Activated T-cell treated with anti-CD3 and anti-CD28 coated beads, Interleukin-2, amount 50 U/mL, for 72 hours (primary cell): ENCODE data around the gene POT1. TPM values are rescaled to one million over a fixed set of nuclear protein-coding genes. Genes with fewer than 3 reads are reported as not detected.

ENCODE experiments used
- ATAC-seq, 2 donors: fragments of 150-1000 bp; cut with Tn5 transposase; replicated peaks in 1 of 2; 2 replicates each; pipeline ENCODE4 v1.10.0; 2021; ENCODE audit warnings: moderate library complexity in 2 of 2, mild to moderate bottlenecking in 1 of 2
- DNase-seq, 2 donors: peaks; one replicate each; pipeline ENCODE4 v3.0.0; 2021 to 2022; ENCODE audit warnings: mixed read lengths in 1 of 2
- H3K27ac Mint-ChIP-seq: one replicate; pipeline ENCODE4 v1.8.0; 2022; ENCODE audit warnings: mild to moderate bottlenecking, moderate library complexity, mixed read lengths
- H3K27me3 Mint-ChIP-seq: one replicate; pipeline ENCODE4 v1.8.0; 2022; ENCODE audit warnings: low read depth, mixed read lengths
- H3K36me3 Mint-ChIP-seq, 2 donors: one replicate each; pipeline ENCODE4 v1.8.0; 2022; ENCODE audit warnings: mixed read lengths in 2 of 2, mild to moderate bottlenecking in 1 of 2; ENCODE audit not compliant: insufficient read depth in 2 of 2
- H3K4me1 Mint-ChIP-seq: one replicate; pipeline ENCODE4 v1.8.0; 2022; ENCODE audit warnings: low read depth, mixed read lengths
- H3K4me3 Mint-ChIP-seq, 2 donors: one replicate each; pipeline ENCODE4 v1.8.0; 2022; ENCODE audit warnings: mild to moderate bottlenecking in 2 of 2, mixed read lengths in 2 of 2, moderate library complexity in 2 of 2
- H3K9me3 Mint-ChIP-seq, 2 donors: one replicate each; pipeline ENCODE4 v1.8.0; 2022; ENCODE audit warnings: mixed read lengths in 2 of 2
- total RNA-seq, 2 donors: library from RNA; stranded (reverse); gene quantifications; one replicate each; pipeline ENCODE4 v1.2.3, GENCODE V29; 2022

The POT1 gene
- total RNA-seq, 2 donors from 2014 or later, result 39.5 to 42.9 TPM

DNA sequence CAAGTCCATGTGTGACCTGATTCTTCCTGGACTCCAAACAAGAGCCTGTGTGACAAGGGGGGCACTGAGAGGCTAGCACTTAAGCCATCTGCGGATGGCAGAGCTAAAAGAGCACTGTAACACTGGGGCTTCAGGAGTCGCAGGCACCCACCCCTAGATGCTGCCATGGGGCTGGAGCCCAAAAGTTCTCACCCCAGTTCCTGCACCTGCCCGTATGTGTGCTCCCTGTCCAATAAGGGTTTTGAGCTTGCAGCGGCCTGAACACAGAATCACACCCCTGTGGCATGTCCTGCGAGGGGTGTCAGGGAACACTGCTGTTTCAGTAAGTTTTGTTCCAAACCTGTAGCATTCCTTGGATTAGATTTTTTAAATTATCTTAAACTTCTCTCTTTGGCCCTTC, 110.8 kb downstream of the POT1 start:
- no peak overlapping the region for H3K4me3 Mint-ChIP-seq
- no peak for ATAC-seq
- no peaks in the 10 kb centered on the region for H3K27me3 Mint-ChIP-seq
- H3K9me3 Mint-ChIP-seq, result peaks cover 3% of the 10 kb centered on the region in 2 donors
- DNase-seq, result no peak
- no peaks in the 10 kb centered on the region for H3K4me1 Mint-ChIP-seq
- no peaks in the 10 kb centered on the region for H3K36me3 Mint-ChIP-seq
- no peak overlapping the region for H3K27ac Mint-ChIP-seq

DNA sequence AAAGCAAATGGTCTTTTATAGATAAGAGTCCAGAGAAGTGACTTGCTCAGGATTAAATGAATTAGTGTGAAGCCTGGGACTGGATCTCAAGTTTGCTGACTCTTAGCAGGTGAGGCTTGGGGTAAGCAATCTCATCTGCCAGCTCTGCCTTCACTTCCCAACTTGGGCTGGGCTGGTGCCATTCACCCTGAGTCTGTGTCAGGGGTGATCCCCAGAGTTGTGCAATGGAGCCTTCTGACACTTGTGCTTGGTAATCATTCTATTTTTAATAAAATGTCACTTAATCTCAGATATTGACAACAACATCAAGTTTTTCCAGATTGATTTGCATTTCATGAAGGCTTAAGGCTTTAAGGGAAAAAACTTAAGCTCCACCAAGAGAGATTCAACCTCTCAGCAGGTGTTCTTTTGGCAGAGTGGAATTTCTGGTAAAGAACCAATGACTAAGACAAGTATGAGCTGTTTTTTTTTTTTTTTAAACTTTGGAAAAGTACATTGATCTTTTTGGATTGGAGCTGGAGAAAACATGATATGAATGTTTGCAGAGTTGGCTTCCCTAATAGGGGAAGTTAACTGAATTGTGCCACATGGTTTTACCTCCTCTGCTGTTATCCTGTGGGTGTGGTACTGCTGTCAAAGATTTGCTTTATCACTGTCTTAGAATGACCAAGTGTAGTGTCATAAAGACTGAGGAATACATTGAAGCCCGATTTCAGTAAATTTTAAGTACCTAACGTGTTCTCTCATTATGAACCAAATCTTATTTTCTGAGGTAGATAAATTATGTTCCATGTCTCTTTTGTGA, 115.4 kb downstream of the POT1 start:
- Mint-ChIP-seq H3K27me3 (no peaks in the 10 kb centered on the region), H3K4me1 (no peaks in the 10 kb centered on the region), H3K36me3 (no peaks in the 10 kb centered on the region), H3K4me3 (no peak overlapping the region), H3K9me3 (peaks cover 3% of the 10 kb centered on the region in 2 donors), H3K27ac (no peak overlapping the region)
- DNase-seq (no peak), ATAC-seq (no peak)

DNA sequence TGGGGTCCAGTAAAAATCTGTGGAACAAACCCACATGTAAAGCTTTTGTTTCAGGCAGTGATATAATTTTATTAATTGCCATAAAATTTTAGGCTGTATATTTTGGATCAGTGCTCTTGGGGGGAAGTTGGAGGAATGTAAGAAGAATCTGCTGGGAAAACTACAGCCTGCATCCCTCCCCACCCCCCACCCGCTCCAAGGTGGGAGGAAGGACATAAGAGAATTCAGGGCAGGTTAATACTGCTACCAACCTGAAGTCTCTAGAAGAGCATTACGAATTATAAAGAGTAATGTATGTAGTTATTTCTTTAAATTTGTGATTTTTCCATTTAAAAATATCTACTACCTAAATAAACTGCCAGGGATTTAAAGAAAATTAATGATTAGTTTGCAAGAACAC, 116.9 kb downstream of the POT1 start:
- Mint-ChIP-seq H3K27me3 (no peaks in the 10 kb centered on the region), H3K4me3 (no peak overlapping the region), H3K27ac (no peak overlapping the region), H3K4me1 (no peaks in the 10 kb centered on the region), H3K9me3 (peaks cover 3% of the 10 kb centered on the region in 2 donors), H3K36me3 (no peaks in the 10 kb centered on the region)
- no peak for ATAC-seq
- no peak for DNase-seq

DNA sequence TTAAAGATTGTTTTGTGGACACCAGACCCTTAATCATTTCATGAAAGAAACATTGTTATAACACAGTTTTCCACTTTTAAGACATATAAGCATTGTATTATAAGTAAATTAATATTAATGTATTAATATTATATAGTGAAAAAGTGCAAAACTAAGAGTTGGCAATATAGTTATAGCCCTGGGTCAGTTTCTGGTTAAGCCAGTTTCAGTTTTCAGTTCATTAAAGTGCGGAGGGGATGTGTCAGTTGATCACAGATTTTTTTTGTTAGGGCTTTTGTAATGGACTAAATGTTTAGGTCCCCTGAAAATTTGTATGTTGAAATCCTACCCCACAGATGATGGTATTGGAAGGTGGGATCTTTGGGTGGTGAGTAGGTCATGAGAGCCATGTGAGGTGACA, 118.3 kb downstream of the POT1 start:
- no peak for DNase-seq
- H3K9me3 Mint-ChIP-seq, result no peaks in the 10 kb centered on the region
- no peaks in the 10 kb centered on the region for H3K36me3 Mint-ChIP-seq
- no peak overlapping the region for H3K4me3 Mint-ChIP-seq
- no peaks in the 10 kb centered on the region for H3K27me3 Mint-ChIP-seq
- H3K27ac Mint-ChIP-seq, result no peak overlapping the region
- no peak for ATAC-seq
- no peaks in the 10 kb centered on the region for H3K4me1 Mint-ChIP-seq

DNA sequence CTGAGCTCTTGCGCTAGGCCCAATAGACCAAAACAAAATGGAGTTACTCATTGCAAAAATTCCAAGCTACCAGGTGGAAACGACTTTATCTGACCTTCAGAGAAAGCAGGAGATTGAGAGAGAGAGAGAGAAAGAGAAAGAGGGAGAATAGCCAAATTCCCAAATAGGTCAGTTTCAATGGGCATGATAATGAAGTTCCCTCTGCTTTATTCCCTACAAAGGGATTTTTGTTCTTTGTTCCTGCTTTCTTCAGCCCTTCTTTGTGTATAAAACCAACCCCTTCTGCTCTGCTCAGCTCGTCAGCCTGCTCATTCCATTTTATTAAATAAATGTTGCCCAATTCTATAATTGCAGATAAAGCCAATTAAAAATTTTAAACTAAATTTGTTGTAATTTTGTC, 119.0 kb downstream of the POT1 start:
- no peak for ATAC-seq
- Mint-ChIP-seq H3K27me3 (no peaks in the 10 kb centered on the region), H3K27ac (no peak overlapping the region), H3K9me3 (no peaks in the 10 kb centered on the region), H3K4me3 (no peak overlapping the region), H3K4me1 (no peaks in the 10 kb centered on the region), H3K36me3 (no peaks in the 10 kb centered on the region)
- no peak for DNase-seq

DNA sequence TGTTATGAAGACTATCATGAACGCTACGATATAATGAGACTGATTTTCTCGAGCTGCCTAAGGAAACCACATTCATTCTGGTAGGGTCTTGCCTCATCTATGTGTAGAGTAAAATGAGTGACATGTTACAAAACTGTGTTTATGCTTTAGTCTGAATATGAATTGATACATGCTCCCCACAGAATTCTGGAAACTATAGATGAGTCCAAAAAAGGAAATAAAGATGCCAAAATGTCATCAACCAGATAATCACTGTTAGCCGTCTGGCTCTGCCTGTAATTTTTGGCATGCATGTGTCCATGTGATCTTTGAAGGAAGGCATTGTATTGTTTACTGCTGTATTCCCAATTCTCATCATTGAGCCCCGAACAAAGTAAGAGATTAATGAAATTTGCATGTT, 121.4 kb downstream of the POT1 start:
- Mint-ChIP-seq H3K9me3 (no peaks in the 10 kb centered on the region), H3K27ac (no peak overlapping the region), H3K4me3 (no peak overlapping the region), H3K4me1 (no peaks in the 10 kb centered on the region), H3K36me3 (no peaks in the 10 kb centered on the region), H3K27me3 (peaks cover 2% of the 10 kb centered on the region)
- DNase-seq, result no peak
- no peak for ATAC-seq

DNA sequence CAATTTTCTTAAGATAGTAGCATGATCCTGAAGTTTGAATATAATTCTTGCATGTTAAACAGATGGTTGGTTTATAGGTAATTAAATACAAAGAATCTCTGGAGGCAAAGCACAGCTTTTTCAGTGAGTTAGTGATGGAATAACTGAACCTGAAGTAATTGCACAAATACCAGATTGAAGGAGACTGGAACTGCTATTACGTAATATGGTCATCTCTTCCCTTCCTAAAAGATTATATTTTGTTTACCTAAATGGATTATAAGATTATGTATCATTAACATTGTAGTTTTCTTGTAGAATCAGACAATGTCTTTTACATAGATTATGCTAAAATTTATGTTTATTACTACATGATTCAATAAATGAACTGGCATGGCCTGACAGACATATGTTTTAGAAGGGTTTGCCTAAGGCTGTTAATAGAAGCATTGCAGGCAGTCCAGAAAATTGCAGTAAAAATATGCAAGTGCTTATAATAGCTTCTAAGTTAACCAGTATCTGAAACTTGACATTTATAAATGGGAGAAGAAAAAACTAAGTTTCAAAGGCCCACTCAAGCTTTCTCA, 128.2 kb downstream of the POT1 start:
- no peaks in the 10 kb centered on the region for H3K4me1 Mint-ChIP-seq
- peaks cover 10% of the 10 kb centered on the region for H3K27me3 Mint-ChIP-seq
- H3K36me3 Mint-ChIP-seq, result no peaks in the 10 kb centered on the region
- DNase-seq (no peak), ATAC-seq (no peak)
- no peak overlapping the region for H3K4me3 Mint-ChIP-seq
- H3K9me3 Mint-ChIP-seq, result peaks cover 0 to 1% of the 10 kb centered on the region in 2 donors
- no peak overlapping the region for H3K27ac Mint-ChIP-seq

DNA sequence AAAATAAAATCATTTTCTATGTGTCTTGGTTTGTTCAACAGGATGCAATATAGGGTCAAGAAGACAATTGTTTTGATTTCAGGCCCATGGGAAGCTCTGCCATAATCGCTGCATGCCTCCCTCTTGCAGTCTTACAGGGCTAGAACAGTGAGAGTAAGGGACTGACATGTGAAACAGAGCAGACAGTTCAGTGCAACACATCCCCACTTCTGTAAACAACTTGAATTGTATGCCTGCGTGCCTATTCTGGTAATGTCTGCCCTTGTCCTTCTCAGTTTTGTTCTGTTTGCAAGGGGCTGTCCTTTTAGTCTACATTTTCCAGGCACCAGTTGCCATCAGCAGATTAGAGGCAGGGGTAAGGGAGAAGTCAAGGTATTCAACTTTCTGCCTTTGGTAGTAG, 129.2 kb downstream of the POT1 start:
- ATAC-seq, result no peak
- no peaks in the 10 kb centered on the region for H3K4me1 Mint-ChIP-seq

DNA sequence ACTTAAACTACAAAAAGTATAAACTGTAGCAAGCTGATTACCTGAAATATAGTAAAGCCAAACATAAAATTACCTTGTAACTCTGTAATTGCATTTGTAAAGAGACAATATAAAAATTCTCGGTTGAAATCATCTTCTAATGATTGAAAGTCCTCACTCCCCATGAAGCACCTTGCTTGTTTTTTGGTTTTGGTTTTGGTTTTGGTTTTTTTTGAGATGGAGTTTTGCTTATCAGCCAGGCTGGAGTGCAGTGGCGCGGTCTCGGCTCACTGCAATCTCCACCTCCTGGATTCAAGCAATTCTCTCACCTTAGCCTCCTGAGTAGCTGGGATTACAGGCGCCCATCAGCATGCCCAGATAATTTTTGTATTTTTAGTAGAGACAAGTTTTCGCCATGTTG, 130.2 kb downstream of the POT1 start:
- no peak overlapping the region for H3K27ac Mint-ChIP-seq
- peaks cover 0 to 6% of the 10 kb centered on the region in 2 donors for H3K9me3 Mint-ChIP-seq
- no peak overlapping the region for H3K4me3 Mint-ChIP-seq
- no peaks in the 10 kb centered on the region for H3K4me1 Mint-ChIP-seq
- no peak for DNase-seq
- no peaks in the 10 kb centered on the region for H3K36me3 Mint-ChIP-seq
- peaks cover 10% of the 10 kb centered on the region for H3K27me3 Mint-ChIP-seq
- no peak for ATAC-seq

More for the DNA sequence above, 129.2 kb downstream of the POT1 start:
- Mint-ChIP-seq H3K9me3 (peaks cover 0 to 6% of the 10 kb centered on the region in 2 donors), H3K36me3 (no peaks in the 10 kb centered on the region), H3K27ac (no peak overlapping the region), H3K4me3 (no peak overlapping the region), H3K27me3 (peaks cover 10% of the 10 kb centered on the region)
- DNase-seq, result no peak

DNA sequence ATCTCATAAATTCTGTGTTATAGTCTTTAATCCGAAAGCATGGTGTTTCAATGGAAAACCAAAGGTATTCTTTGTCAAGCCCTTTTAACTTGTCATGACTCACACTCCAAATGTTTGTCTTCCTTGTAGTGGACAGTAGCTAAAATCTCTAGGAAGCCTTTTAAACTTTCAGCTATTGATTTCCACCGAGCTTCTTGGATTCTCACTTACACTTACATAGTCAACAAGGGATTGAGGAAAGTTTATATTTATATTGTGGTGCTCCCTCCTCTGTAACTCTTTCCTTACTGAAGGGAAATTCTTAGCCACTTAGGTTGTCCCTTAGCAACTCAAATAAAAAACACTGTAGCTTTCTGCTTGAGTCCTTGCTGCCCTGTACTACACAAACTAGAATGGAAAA, 132.9 kb downstream of the POT1 start:
- Mint-ChIP-seq H3K4me1 (no peaks in the 10 kb centered on the region), H3K9me3 (peaks cover 0 to 6% of the 10 kb centered on the region in 2 donors), H3K27me3 (no peaks in the 10 kb centered on the region), H3K36me3 (no peaks in the 10 kb centered on the region), H3K4me3 (no peak overlapping the region), H3K27ac (no peak overlapping the region)
- no peak for DNase-seq
- no peak for ATAC-seq

DNA sequence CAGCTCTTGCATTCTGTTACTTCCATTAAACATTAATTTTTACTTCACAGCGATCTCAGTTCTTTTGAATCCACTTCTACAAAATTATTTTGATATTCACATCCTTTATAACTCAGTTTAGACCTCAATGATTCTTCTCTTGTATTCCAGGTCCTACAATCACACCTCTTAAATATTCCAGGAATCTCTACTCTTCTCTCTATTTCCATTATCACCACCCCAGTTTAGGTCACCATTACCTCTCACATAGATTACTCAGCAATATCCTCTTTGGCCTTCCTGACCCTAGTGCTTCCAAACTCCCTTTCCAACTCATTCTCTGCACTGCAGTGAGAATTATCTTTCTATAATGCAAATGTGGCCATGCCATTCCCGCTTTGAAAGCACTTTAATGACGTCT, 136.9 kb downstream of the POT1 start:
- DNase-seq, result no peak
- Mint-ChIP-seq H3K27me3 (peaks cover 14% of the 10 kb centered on the region), H3K4me3 (no peak overlapping the region), H3K27ac (no peak overlapping the region), H3K9me3 (peaks cover 0 to 6% of the 10 kb centered on the region in 2 donors), H3K36me3 (no peaks in the 10 kb centered on the region), H3K4me1 (no peaks in the 10 kb centered on the region)
- ATAC-seq, result no peak

DNA sequence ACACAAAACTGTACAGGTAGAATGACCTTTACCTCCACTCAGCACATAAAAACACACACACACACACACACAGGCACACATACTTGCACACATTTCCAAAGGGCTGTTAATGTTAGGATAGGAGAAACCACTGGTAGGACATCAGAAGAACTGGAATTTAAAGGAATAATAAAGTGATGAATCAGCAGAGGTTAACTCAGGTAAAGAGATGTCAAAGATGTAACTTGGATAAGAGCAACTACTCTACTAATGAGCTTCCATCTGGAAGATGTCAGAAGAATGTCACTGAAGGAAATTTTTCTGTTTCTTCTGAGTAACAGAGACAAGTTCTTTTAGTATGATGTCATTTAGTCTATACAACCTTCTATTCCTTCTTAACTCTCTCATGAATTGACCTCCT, 137.6 kb downstream of the POT1 start:
- H3K27ac Mint-ChIP-seq, result no peak overlapping the region
- ATAC-seq, result no peak
- peaks cover 14% of the 10 kb centered on the region for H3K27me3 Mint-ChIP-seq
- peaks cover 0 to 6% of the 10 kb centered on the region in 2 donors for H3K9me3 Mint-ChIP-seq
- no peaks in the 10 kb centered on the region for H3K36me3 Mint-ChIP-seq
- no peak overlapping the region for H3K4me3 Mint-ChIP-seq
- no peak for DNase-seq
- no peaks in the 10 kb centered on the region for H3K4me1 Mint-ChIP-seq

DNA sequence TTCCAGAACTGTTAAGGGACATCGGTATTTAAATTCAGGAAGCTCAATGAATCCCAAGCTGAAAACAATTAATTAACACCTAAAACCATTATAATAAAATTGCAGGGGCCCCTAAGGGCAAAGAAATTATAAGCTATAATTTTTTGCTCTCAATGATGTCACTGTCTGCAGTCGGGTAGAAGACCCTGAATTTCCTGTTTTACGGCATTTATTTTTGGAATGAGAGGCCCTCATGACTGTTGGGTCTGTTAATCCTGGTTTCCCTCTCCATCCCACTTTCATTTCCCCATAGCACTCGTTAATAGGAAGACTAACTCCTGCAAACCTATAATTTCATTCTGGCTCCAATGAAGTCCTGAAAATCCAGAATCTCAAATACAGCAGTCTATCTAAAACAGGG, 138.2 kb downstream of the POT1 start:
- no peak for ATAC-seq
- no peaks in the 10 kb centered on the region for H3K4me1 Mint-ChIP-seq
- H3K36me3 Mint-ChIP-seq, result no peaks in the 10 kb centered on the region
- H3K4me3 Mint-ChIP-seq, result no peak overlapping the region
- no peak for DNase-seq
- no peak overlapping the region for H3K27ac Mint-ChIP-seq
- peaks cover 0 to 5% of the 10 kb centered on the region in 2 donors for H3K9me3 Mint-ChIP-seq
- peaks cover 14% of the 10 kb centered on the region for H3K27me3 Mint-ChIP-seq

DNA sequence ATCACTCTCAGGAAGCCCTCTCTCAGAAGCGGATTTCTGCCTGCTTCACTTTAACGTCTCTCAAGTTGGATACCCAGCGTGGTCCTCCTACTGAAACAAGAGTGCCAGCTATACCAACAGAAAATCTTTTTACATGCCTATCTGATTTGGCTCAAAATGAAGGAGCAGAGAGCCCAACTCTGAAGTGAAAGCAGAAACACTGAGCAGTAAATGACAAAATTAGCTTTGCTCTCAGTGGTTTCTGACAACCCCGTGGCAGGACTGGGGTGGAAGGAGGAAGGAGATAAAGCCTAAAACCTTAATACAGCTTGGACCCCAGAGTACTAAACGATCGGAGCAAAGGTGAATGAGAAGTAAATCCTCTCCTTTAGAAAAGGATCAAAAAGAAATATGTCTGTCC, 139.0 kb downstream of the POT1 start:
- Mint-ChIP-seq H3K36me3 (no peaks in the 10 kb centered on the region), H3K4me3 (no peak overlapping the region), H3K27me3 (peaks cover 14% of the 10 kb centered on the region), H3K4me1 (no peaks in the 10 kb centered on the region), H3K27ac (no peak overlapping the region), H3K9me3 (no peaks in the 10 kb centered on the region)
- ATAC-seq (no peak), DNase-seq (no peak)
